Measurements from ENCODE around the gene CAPN7. TPM values are rescaled to one million over a fixed set of nuclear protein-coding genes. Genes with fewer than 3 reads are reported as not detected.

Gene CAPN7
- total and polyA plus RNA-seq, 7 donors: 12.5 to 70.8 (median 52.8) TPM

DNA sequence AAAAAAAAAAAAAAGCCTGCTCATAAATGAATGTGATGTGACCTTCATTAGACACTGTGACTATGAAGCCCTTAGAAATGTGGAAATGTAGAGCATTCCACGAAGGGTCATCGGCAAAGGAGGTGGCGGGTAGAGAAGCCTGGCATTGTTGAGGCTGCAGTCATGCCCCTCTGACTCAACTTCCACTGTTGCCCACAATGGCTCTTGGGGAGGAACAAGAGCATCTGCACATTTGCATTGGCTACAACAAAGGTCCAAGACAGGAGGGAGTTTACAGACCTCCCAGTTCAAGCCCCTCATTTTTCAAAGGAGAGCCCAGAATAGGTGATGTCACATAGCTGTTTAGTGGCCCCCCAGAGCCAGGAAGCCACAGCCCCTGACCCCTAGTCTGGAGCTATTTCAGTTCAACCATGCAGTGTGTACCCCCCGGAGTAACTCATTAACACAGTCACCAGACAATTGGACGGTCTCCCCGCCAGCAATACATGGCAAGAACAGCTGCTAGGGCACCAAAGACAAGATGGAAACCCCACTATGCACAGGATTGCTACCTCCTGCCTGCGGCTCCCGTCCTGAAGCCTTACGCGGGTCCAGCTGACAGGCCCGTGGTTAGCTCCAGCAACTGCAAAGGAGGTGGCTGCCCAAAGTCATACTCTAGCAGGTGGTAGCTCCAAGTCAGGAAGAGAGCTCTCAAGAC is 70.1 kb downstream of the CAPN7 start:
- intact Hi-C loops (cut with DNase I): no loop called here
- Histone ChIP-seq H3K27me3 (no peaks in the 10 kb centered on the region), H3K36me3 (no peaks in the 10 kb centered on the region), H3K4me3 (no peak overlapping the region), H3K9me3 (no peaks in the 10 kb centered on the region), H3K4me1 (no peaks in the 10 kb centered on the region), H3K27ac (no peak overlapping the region)
- 87 to 93% methylated on average over 11 of the region's 11 CpGs for WGBS, 2 donors
- DNase-seq: peak; percentile 50
- no peak for TF ChIP-seq POLR2A (IDR thresholded peaks at IDR 0.05)
- TF ChIP-seq, protein P1, sequence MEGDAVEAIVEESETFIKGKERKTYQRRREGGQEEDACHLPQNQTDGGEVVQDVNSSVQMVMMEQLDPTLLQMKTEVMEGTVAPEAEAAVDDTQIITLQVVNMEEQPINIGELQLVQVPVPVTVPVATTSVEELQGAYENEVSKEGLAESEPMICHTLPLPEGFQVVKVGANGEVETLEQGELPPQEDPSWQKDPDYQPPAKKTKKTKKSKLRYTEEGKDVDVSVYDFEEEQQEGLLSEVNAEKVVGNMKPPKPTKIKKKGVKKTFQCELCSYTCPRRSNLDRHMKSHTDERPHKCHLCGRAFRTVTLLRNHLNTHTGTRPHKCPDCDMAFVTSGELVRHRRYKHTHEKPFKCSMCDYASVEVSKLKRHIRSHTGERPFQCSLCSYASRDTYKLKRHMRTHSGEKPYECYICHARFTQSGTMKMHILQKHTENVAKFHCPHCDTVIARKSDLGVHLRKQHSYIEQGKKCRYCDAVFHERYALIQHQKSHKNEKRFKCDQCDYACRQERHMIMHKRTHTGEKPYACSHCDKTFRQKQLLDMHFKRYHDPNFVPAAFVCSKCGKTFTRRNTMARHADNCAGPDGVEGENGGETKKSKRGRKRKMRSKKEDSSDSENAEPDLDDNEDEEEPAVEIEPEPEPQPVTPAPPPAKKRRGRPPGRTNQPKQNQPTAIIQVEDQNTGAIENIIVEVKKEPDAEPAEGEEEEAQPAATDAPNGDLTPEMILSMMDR (IDR thresholded peaks at IDR 0.05): no peak
- TF ChIP-seq POLR2AphosphoS5 (IDR thresholded peaks at IDR 0.05): no peak
- TF ChIP-seq EP300 (IDR thresholded peaks at IDR 0.05): no peak

DNA sequence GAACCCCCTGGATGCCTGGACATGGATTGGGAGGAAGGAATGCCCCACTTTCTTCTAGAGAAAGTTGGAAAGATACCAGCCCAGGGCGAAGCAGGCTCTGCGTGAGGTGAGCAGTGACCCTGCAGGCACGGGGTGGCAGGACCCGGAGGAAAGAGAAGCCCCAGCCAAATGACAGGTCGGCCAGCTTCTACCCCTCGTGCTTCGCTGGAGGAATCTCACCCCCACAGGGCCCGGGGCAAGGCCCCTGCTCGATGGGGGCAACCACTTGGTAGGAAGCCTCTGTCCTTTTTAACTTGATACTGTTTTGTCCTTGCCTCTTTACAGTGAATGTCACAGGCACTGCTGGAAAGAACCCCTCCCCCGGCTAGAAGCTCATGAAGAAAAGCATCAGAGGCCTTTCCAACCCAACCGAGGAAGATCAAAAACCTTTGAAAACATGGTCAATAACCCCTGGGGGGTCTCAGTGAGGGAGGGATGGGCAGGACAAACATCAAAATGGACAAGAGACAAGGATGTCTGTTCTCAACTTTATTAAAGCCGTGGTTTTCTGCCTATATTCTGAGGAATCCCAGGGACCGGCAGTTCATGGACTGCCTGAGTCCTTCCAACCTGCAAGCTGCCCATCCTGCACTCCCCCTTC is 71.9 kb downstream of the CAPN7 start:
- Histone ChIP-seq H3K4me1 (no peaks in the 10 kb centered on the region), H3K27ac (no peak overlapping the region), H3K36me3 (no peaks in the 10 kb centered on the region), H3K27me3 (no peaks in the 10 kb centered on the region), H3K9me3 (no peaks in the 10 kb centered on the region), H3K4me3 (no peak overlapping the region)
- TF ChIP-seq, protein P1 (IDR thresholded peaks at IDR 0.05): no peak
- TF ChIP-seq POLR2AphosphoS5 (IDR thresholded peaks at IDR 0.05) (no peak), POLR2A (IDR thresholded peaks at IDR 0.05) (no peak), EP300 (IDR thresholded peaks at IDR 0.05) (no peak)
- intact Hi-C loops (cut with DNase I): no loop called here
- peak; percentile 49 for DNase-seq
- 91% methylated on average over 13 of the region's 13 CpGs for WGBS, 2 donors

GRCh38 chr3:15279205-15279604 is 73.2 kb downstream of the CAPN7 start:
- Histone ChIP-seq H3K4me1 (peaks cover 0 to 2% (median 0%) of the 10 kb centered on the region in 4 donors), H3K9me3 (no peaks in the 10 kb centered on the region), H3K27me3 (no peaks in the 10 kb centered on the region), H3K4me3 (no peak overlapping the region), H3K36me3 (no peaks in the 10 kb centered on the region), H3K27ac (no peak overlapping the region)
- 74 to 76% methylated on average over 4 of the region's 4 CpGs for WGBS, 2 donors
- no peak for DNase-seq
- intact Hi-C loops (cut with DNase I): no loop called here
- TF ChIP-seq EP300 (IDR thresholded peaks at IDR 0.05) (no peak), POLR2AphosphoS5 (IDR thresholded peaks at IDR 0.05) (no peak), POLR2A (IDR thresholded peaks at IDR 0.05) (no peak)
- TF ChIP-seq, protein P1 (IDR thresholded peaks at IDR 0.05): no peak

- DNase-seq: no peak
- H3K4me1 ChIP-seq: peaks cover 0 to 7% (median 3%) of the 10 kb centered on the region in 4 donors
- no peak overlapping the region for H3K27ac ChIP-seq
- no peaks in the 10 kb centered on the region for H3K27me3 ChIP-seq
- WGBS, 2 donors: 89 to 94% methylated on average over 12 of the region's 12 CpGs
- no peaks in the 10 kb centered on the region for H3K9me3 ChIP-seq
- no peak overlapping the region for H3K4me3 ChIP-seq
- intact Hi-C loops (cut with DNase I): no loop called here
- H3K36me3 ChIP-seq: no peaks in the 10 kb centered on the region
- no peak for TF ChIP-seq POLR2AphosphoS5 (IDR thresholded peaks at IDR 0.05)
- TF ChIP-seq POLR2A (IDR thresholded peaks at IDR 0.05): no peak
- TF ChIP-seq, protein P1 (IDR thresholded peaks at IDR 0.05): no peak
- no peak for TF ChIP-seq EP300 (IDR thresholded peaks at IDR 0.05)
Observed at GRCh38 chr3:15279671-15280402, 73.8 kb downstream of the CAPN7 start.

All from sigmoid colon (tissue), 7 donors.